GM12864 (cell line): Measurements from ENCODE around the gene ACADVL.

ENCODE experiments used
- DNase-seq: peaks from one replicate; pipeline ENCODE4 v3.0.0-alpha.2; 2011; ENCODE audit warnings: low read depth
- H3K4me3 ChIP-seq: 2 replicates; pipeline ENCODE4 v1.5.1; 2011; ENCODE audit warnings: mild to moderate bottlenecking, low read depth, low read length, control low read depth
- CTCF ChIP-seq: IDR thresholded peaks from 2 replicates; pipeline ENCODE4 v1.5.1; 2011; ENCODE audit warnings: low read depth, mild to moderate bottlenecking, moderate library complexity, low read length, control low read depth, inconsistent platforms; ENCODE audit errors: missing control alignments

ACADVL gene

GRCh38 chr17:7223375-7223774 lies 3.6 kb downstream of the ACADVL start:
- no peak for TF ChIP-seq CTCF
- no peak overlapping the region for H3K4me3 ChIP-seq
- DNase-seq, result no peak

DNA sequence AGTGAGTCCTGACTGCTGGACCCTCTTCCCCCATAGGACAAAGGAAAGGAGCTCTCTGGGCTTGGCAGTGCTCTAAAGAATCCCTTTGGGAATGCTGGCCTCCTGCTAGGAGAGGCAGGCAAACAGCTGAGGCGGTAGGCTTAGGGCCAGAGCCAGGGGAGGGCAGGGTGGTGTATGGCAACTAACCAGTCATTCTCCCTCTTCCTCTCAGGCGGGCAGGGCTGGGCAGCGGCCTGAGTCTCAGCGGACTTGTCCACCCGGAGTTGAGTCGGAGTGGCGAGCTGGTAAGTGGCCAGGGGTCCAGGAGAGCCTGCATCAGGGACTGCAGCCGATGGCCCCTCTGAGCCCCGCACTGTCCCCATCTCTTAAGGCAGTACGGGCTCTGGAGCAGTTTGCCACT lies 4.4 kb downstream of the ACADVL start:
- no peak for TF ChIP-seq CTCF
- no peak for DNase-seq
- no peak overlapping the region for H3K4me3 ChIP-seq

DNA sequence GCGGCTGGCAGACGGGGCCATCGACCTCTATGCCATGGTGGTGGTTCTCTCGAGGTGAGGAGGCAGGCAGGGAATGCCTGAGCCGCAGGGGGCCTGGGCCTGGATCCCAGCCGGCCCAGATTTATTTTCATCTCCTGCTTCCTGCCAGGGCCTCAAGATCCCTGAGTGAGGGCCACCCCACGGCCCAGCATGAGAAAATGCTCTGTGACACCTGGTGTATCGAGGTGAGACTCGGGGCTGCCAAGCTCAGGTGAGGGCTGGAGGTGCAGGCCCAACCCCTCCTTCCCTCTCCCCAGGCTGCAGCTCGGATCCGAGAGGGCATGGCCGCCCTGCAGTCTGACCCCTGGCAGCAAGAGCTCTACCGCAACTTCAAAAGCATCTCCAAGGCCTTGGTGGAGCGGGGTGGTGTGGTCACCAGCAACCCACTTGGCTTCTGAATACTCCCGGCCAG lies 4.9 kb downstream of the ACADVL start:
- no peak for TF ChIP-seq CTCF

DNA sequence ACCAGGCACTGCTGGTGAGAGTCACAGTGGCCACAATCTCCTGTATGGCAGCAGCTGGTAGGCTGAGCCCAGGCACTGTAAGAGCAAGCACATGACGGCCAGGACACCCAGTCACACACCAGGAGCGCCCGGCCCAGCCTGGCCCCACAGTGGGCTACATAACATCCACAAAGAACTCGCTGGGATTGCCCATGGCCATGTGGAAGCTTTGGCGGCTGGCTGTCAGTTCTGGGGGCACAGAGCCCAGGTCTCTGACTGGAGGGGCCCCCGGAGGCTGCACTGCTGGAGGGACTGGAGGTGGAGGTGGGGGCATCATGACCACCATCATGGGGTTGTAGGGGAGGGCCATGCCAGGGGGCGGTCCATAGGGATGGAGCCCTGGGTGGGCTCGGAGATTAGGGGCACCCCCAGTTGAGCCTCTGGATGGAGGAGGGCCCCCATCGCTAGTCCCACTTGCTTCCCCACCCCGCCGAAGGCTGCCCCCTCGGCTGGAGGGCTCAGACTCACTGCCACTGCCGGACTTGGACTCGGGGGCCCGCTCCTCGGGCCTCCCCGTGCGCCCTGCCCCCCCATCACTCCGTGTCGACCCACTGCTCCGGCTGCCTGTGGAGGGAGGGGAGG lies 6.1 kb downstream of the ACADVL start:
- DNase-seq, result no peak
- no peak overlapping the region for H3K4me3 ChIP-seq
- TF ChIP-seq CTCF, result no peak

More for the DNA sequence above, 4.9 kb downstream of the ACADVL start:
- no peak overlapping the region for H3K4me3 ChIP-seq
- no peak for DNase-seq

GRCh38 chr17:7226721-7227710 lies 7.3 kb downstream of the ACADVL start:
- no peak for DNase-seq
- no peak for TF ChIP-seq CTCF
- H3K4me3 ChIP-seq, result no peak overlapping the region

GRCh38 chr17:7228920-7229319 lies 9.2 kb downstream of the ACADVL start:
- DNase-seq, result no peak
- no peak for TF ChIP-seq CTCF
- H3K4me3 ChIP-seq, result no peak overlapping the region
